Islet of Langerhans (tissue), 1 donor: Measurements from ENCODE around the gene TCEAL3.
"Not testable (repeated sequence)": the region's sequence is repeated elsewhere in the genome, so short reads cannot be mapped to it uniquely, and the experiment has no call there.

Experiments
- FAIRE-seq: peaks from one replicate; lab custom pipeline; 2011; peaks lifted over from hg19 to GRCh38; lab: Jason Lieb, UNC

The TCEAL3 gene

DNA sequence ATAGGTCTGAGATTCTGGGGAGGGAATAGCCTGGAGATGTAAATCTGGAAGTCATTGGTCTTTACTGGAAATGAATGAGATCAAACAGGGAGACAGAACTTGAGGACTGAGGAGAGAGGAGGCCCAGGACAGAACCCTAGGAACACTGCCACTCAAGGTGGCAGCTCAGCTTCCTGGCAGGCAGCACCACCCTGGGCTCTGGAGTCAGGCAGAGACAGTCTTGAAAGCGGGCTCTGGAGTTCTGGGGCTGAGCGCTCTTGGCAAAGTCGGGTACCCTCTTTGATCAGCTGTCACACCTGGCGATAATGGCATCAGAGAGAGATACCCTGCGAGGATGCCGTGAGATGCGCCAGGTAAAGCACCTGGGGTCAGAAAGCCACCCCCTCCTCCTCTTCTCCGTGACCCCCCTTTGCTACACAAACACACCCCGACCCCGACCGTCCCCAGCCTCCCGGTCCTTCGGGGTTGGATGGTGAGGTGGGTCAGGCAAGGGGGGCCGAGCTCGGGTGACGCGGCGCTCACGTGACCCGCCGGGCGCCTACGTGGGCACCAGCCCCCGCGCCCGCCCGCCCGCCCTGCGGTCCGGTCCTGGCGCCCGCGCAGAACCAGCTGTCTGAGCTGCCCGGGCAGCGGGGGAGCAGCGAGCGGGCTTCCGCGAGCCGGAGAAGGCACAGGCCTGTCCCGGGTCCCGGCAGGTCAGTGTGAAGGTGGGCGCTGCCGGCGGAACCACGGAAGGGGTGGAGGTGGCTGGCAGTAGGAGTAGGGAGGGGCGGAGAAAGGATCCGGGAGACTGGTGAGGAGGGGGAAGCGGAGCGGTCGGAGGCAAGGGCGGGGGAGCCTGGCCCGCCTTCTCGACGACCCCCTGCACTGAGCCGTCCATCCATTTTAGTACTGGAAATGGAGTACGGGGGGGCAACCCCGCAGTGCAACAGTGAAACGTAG, at the start of gene TCEAL3:
TCEAL3 (plus strand) TSS at position 600 of the 942 bp plus-strand sequence. CDS start 1,102 bp downstream, outside the sequence.
- no peak for FAIRE-seq

DNA sequence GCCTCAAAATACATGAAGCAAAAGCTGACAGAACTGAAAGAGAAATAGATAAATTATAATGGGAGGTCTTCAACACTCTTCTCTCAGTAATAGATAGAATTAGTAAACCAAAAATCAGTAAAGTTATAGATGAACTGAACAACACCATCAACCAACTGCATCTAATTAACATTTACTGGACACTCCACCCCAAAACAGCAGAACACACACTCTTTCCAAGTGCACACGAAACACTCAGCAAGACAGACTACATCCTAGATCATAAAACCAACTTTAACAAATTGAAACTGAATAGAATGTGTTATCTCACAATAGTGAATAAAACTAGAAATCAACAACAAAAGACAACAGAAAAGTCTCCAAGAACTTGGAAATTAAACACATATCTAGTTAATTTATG, 47.5 kb upstream of the TCEAL3 start:
- no peak for FAIRE-seq

- FAIRE-seq: no peak
Measured at GRCh38 chrX:103562801-103563200, 45.0 kb upstream of the TCEAL3 start.

- FAIRE-seq: no peak
Measured at GRCh38 chrX:103565197-103565596, 42.6 kb upstream of the TCEAL3 start.

- FAIRE-seq: no peak
Measured at GRCh38 chrX:103565752-103566151, 42.0 kb upstream of the TCEAL3 start.

DNA sequence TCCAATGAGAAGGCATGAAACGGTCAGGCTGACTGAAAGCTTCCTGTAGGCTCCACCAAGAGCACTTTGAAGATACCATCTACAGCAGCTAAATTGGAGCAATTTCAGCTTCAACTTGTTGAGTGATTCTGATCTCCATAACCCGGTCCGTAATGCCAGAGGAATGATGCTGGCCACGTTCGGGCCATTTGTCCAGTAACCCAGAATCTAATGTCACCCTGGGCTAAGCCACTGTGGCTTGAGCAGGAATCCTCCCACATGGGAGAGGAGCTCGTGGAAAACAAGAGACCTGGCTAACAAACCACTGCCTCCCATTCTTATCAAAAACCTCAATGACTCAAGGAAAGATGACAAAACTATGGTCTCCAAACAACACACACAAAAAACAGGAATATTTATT, 36.6 kb upstream of the TCEAL3 start:
- FAIRE-seq: no peak

GRCh38 chrX:103571726-103572125, 36.0 kb upstream of the TCEAL3 start:
- FAIRE-seq: no peak

GRCh38 chrX:103573202-103573601, 34.6 kb upstream of the TCEAL3 start:
- FAIRE-seq: no peak

DNA sequence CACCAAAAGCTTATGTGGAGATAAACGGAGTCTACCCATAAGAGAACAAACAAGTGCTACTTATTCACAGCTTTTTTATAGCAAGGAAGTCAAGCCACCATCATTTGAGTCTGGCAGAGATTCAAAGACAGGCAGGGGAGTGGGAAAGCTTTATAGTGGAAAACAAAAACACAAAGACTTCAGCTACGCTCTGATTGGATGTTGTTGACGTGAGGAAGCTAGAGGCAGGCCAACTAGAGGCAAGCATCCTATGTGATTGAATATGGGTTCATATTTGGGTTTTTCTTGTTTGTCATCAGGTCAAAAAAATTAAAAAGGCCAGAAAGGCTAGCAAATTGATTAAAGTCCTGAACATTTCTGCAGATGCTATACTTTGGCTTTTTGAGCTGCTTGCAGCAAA, 23.2 kb upstream of the TCEAL3 start:
- FAIRE-seq: no peak

DNA sequence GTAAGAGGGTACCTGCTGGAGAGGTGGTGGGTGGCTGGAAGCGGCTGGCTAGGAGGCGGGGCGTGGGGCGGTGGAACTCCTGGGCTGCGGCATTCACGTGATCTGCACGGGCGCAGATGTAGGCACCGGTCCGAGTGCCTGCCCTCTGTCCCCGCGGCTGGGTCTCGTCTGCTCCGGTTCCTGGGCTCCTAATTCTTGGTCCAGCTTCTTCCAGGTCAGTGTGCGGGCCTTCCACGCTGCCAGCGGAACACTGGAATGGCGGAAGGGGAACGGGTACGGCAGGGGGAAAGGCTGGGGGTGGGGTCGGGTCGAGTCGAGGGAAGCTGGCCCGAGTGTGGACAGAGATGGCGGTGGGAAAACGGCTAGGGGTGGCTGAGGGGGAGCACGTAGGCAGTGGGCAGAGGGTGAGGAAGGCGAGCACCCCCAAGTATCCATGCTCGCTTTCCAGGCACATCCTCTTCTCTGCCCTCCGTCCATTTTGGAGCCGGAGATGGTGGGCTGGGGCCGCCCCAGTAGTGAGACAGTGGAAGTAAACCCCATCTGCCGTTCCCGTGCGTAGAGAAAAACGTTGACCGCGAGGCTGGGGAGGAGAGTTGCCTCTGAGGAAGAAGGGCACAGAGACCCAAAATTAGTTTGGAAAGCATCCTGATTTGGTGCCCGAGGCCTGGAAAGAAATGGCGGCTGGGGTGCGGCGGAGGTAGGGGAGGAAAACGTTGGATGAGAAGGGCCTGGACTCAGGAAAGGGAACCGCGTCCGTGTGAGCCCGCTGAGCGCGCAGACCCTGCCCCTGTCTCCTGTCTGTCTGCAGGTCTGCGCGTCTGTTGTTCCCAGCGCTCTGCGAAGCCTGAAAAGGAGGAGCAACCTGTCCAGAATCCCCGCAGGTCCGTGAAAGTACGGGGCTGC, 22.1 kb upstream of the TCEAL3 start, which contains the start of gene TCEAL4:
TCEAL4 (plus strand) TSS at position 105 of the 903 bp plus-strand sequence. CDS start 1,161 bp downstream, outside the sequence.
- no peak for FAIRE-seq

GRCh38 chrX:103586314-103586646, 21.5 kb upstream of the TCEAL3 start:
- no peak for FAIRE-seq

- FAIRE-seq: no peak
Measured at GRCh38 chrX:103586659-103587058, 21.1 kb upstream of the TCEAL3 start.

DNA sequence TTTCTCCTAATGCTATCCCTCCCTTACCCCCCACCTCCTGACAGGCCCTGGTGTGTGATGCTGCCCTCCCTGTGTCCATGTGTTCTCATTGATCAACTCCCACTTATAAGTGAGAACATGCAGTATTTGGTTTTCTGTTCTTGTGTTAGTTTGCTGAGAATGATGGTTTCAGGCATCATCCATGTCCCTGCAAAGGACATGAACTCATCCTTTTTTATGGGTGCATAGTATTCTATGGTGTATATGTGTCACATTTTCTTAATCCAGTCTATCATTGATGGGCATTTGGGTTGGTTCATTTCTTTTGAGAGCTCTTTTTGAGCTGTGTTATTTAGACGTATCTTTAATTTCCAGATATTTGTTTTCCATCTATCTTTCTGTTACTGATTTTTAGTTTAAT, 15.5 kb upstream of the TCEAL3 start:
- not testable (repeated sequence) for FAIRE-seq

GRCh38 chrX:103595202-103595601, 12.6 kb upstream of the TCEAL3 start:
- FAIRE-seq: not testable (repeated sequence)

DNA sequence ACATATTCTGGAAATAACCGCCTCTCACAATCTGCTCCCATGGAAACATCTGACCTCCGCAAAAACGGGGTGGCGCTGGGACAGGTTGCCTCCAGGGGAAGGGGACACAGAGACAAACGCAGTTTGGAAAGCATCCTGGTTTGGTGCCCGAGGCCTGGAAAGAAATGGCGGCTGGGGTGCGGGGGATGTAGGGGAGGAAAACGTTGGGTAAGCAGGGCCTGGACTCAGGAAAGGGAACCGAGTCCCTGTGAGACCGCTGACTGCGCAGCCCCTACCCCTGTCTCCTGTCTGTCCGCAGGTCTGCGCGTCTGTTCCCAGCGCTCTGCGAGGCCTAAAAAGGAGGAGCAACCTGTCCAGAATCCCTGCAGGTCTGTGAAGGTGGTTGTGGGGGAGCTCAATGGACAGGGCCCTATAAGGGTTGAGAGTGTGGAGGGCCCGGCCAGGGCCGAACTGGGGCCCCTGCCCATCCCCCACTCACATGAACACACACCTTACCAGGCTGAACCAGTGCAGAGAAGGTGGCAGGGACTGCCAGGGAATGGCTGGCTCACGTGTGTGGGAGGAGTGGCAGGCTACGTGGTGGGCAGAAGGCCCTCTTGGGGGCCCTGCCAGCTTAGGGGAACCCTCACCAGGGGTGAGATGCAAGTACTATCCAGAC, 672 bp downstream of the TCEAL3 start:
- no peak for FAIRE-seq

DNA sequence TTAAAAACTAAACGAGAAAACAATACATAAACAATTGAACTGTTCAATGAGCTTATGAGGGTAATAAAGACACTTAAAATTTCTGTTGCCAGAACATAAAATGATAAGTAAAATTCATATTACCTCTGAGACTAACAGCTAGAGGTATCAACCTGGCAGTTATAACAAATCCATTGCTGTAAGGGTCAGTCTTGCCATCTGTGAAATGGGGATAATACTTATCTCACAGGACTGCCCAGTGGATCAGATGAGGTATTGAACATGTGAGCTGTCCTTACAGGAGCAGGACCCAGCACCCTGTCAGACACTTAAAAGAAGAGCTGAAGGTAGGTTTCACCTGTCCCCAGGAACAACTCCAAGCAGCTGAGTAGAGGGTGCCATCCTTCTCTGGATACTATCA, 2.5 kb downstream of the TCEAL3 start:
- no peak for FAIRE-seq

DNA sequence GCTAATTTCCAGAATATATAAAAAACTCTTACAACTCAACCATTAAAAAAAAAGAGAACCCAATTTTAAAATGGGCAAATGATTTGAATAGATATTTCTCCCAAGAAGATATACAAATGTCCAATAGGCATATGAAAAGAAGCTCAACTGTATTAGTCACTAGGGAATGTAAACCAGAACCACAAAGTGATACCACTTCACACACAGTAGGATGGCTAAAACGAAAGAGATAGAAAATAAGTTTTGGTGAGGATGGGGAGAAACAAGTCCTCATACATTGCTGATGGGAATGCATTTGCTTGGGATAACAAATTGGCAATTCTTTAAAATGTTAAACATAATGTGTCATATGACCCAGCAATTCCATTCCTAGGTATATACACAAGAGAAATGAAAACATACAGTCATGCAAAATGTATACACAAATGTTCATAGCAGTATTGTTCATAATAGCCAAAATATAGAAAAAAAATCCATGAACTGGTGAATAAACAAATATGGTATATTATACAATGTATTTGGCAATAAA, 5.7 kb downstream of the TCEAL3 start:
- FAIRE-seq: no peak

GRCh38 chrX:103614999-103615398, 7.2 kb downstream of the TCEAL3 start:
- FAIRE-seq: no peak

DNA sequence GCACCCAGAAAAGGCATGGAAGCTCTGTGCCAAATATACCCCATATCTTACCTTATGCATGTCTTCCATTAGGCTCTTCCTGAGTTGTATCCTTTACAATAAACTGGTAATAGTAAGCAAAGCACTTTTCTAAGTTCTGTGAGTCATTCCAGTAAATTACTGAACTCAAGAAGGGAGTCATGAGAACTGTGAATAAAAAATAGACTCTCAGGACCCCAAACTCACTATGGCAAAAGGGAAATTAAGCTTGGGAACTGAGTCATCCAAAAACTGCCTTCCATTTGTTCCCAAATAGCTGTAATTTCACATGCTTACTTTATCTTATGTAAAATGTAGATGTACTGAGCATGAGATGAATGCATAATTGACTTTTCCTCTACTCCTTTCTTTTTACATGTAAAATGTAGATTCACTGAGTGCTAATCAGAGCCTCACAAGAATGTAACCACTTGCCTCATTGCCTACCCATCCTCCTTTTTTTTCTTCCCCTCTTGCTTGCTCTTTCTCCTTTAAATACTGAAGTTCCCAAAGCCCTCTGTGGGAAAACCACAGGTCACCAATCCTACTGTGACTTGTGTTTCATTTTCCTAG, 8.1 kb downstream of the TCEAL3 start:
- no peak for FAIRE-seq

GRCh38 chrX:103616676-103617186, 9.0 kb downstream of the TCEAL3 start:
- no peak for FAIRE-seq

DNA sequence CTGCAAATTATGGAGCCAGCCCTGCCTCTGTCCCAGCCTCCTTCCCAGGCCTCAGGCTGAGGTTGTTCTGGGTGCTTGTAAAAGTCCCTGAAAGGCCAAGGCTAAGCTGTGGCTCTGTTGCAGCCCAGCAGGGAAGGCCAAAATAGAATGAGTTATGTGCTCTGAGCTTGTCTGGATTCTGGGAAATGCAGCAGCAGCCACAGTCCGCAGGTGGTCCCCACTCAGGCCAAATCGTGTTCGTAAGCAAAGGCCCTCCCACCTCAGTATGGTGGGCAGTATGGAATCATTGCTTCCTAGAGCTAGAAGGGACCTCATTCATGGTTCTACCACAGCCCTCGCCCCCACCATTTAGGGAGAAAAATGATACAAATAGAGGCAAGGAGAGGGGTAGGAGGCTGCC, 16.3 kb downstream of the TCEAL3 start:
- no peak for FAIRE-seq

DNA sequence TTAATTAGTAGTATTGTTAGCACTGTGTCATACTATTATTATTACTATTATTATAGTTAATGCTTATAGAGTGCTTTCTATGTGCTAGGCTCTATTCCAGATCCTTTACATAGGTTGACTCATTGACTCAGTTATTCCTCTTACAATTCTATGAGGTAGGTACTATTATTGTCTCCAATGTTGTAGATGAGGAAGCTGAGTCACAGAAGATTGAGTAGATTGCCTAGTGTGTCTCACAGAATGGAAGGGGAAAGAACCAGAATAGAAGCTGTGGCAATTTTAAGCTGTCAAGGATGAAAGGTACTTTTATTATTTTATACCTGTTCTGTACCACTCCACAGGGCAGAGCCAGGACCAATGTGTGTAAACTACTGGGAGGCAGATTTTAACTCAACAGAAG, 19.1 kb downstream of the TCEAL3 start:
- no peak for FAIRE-seq
